ENCODE data around the gene ARL5A.

Gene ARL5A

DNA sequence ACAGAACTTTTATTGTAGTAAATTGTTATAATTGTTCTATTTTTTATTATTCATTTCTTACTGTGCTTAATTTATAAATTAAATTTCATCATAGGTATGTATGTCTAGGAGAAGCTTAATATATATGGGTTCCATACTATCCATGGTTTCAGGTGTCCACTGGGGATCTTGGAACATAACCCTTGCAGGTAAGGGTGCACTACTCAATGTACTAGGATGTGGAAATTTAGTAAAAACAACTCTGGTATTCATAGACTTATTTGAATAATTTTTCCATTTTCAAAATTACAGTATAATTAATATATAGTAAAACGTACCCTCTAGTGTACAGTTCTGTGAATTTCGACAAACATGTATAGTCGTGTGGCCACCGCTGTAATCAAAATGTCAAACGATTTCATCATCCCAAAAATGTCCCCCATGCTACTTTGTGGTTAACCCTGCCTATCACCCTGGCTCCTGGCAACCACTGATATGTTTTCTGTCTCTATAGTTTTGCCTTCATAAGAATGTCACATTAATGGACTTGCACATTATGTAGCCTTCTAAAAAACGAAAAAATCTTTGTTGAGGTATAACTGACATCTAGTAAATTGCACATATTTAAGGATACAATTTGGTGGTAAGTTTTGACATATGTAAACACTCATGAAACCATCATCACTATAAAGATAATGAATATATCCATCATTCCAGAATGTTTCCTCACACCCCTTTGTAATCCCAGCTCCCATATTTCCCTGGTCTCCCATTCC lies 45.7 kb downstream of the ARL5A start:
- no peak for DNase-seq (ENCODE audit: low read depth)
- no peak overlapping the region for H3K4me3 ChIP-seq (ENCODE audit: low read depth, low read length)
- TF ChIP-seq, protein P1, sequence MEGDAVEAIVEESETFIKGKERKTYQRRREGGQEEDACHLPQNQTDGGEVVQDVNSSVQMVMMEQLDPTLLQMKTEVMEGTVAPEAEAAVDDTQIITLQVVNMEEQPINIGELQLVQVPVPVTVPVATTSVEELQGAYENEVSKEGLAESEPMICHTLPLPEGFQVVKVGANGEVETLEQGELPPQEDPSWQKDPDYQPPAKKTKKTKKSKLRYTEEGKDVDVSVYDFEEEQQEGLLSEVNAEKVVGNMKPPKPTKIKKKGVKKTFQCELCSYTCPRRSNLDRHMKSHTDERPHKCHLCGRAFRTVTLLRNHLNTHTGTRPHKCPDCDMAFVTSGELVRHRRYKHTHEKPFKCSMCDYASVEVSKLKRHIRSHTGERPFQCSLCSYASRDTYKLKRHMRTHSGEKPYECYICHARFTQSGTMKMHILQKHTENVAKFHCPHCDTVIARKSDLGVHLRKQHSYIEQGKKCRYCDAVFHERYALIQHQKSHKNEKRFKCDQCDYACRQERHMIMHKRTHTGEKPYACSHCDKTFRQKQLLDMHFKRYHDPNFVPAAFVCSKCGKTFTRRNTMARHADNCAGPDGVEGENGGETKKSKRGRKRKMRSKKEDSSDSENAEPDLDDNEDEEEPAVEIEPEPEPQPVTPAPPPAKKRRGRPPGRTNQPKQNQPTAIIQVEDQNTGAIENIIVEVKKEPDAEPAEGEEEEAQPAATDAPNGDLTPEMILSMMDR (IDR thresholded peaks at IDR 0.05; ENCODE audit: low read depth, low read length, missing control alignments), result no peak

DNA sequence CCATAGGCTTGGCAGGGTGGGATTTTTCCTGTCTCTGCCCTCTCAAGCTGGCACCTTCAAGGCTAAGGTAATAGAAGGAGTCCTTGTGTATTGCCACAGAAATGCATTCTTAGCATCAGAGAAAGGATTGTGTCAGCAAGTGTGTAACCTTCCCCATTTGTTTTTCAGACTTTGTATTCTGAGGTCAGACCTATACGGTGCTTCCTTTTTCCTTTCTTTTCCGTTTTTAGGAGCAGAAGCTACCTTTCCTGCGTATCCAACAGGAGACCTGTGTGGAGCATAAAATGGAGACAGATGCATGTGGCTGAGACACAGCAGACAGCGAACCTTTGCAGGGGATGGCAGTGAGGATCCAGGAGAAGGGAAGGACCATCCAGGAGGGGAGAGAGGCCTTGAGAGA lies 46.6 kb downstream of the ARL5A start:
- DNase-seq (ENCODE audit: low read depth), result no peak
- H3K4me3 ChIP-seq (ENCODE audit: low read depth, low read length), result no peak overlapping the region
- TF ChIP-seq, protein P1 (IDR thresholded peaks at IDR 0.05; ENCODE audit: low read depth, low read length, missing control alignments), result no peak

DNA sequence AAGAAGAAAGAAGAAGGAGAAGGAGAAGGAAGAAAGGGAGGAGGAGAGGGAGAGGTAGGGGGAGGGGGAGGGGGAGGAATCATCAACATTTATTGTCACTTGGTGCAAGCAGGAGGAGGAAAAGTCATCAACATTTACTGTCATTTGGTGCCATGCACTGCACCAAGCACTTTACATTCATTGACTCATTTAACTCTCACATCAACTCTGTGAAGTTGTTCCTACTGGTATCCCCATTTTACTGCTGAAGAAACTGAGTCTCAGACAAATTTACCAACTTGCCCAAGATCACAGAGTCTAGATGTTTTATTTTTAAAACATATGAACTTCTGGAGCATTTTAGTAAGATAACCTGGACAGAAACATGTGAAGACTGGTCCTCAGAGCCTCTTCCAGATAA lies 47.3 kb downstream of the ARL5A start:
- no peak for DNase-seq (ENCODE audit: low read depth)
- H3K4me3 ChIP-seq (ENCODE audit: low read depth, low read length), result no peak overlapping the region
- TF ChIP-seq, protein P1 (IDR thresholded peaks at IDR 0.05; ENCODE audit: low read depth, low read length, missing control alignments), result no peak

DNA sequence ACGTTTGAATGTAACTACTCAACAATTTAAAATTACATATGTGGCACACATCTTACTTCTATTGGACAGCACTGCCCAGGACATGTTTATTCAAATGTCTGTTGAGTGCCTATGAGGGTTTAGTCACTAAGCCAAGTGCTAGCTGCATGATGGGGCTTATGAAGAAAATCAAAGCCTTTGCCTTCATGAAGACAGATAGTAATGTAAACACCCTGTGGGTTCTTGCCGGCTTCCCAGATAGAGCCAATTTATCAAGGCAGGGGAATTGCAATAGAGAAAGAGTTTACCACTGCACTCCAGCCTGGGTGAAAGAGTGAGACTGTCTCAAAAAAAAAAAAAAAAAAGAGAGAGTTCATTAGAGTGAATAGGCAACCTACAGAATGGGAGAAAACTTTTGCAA lies 50.3 kb downstream of the ARL5A start:
- H3K4me3 ChIP-seq (ENCODE audit: low read depth, low read length), result no peak overlapping the region
- TF ChIP-seq, protein P1 (IDR thresholded peaks at IDR 0.05; ENCODE audit: low read depth, low read length, missing control alignments), result no peak
- no peak for DNase-seq (ENCODE audit: low read depth)

DNA sequence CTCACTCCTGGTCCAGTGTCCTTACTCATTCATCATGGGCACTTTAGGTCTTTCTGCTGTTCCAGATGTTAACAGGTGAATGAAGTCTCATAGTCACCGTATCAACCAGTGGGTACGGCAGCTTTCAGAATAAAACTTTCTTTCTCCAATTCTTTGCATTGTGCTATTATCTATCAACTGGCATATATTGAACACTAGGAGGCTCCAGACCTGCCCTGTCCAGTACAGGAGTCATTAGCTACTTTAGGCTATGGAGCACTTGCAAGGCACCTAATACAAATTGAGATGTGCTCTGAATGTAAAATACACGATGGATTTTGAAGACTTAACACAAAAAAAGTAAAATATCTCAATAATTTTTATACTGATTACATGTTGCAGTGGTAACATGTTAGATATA lies 50.7 kb downstream of the ARL5A start:
- TF ChIP-seq, protein P1 (IDR thresholded peaks at IDR 0.05; ENCODE audit: low read depth, low read length, missing control alignments), result no peak
- DNase-seq (ENCODE audit: low read depth), result no peak
- H3K4me3 ChIP-seq (ENCODE audit: low read depth, low read length), result no peak overlapping the region

DNA sequence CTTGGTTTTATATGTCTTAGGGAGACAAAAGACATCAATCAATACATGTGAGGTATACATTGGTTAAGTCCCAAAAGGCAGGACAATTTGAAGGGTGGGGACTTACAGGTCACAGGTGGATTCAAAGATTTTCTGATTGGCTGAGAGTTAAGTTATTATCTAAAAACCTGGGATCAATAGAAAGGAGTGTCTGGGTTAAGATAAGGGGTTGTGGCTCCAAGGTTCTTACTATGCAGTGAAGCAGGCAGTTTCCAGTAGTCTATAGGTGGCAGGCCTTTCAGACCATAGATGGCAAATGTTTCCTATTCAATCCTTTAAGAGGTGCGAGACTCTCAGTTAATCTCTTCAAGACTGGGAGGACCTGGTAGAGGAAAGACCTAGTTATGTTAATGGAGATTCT lies 51.9 kb downstream of the ARL5A start:
- TF ChIP-seq, protein P1 (IDR thresholded peaks at IDR 0.05; ENCODE audit: low read depth, low read length, missing control alignments), result no peak
- H3K4me3 ChIP-seq (ENCODE audit: low read depth, low read length), result no peak overlapping the region
- no peak for DNase-seq (ENCODE audit: low read depth)
